DND-41 (cell line): ENCODE measurements around the gene SPSB1.

Experiments
- EZH2 ChIP-seq: IDR thresholded peaks from 3 replicates; pipeline ENCODE4 v1.6.1; 2012; ENCODE audit warnings: borderline replicate concordance, low read depth, mild to moderate bottlenecking, moderate library complexity, low read length, inconsistent platforms; ENCODE audit not compliant: severe bottlenecking
- TF ChIP-seq, protein P1 (sequence below): IDR thresholded peaks from 2 replicates; pipeline ENCODE4 v1.5.1; 2012; ENCODE audit warnings: borderline replicate concordance, low read length, moderate library complexity, mild to moderate bottlenecking; ENCODE audit not compliant: poor library complexity, severe bottlenecking; ENCODE audit errors: extremely low read depth

- no peak for TF ChIP-seq EZH2
- TF ChIP-seq, protein P1, sequence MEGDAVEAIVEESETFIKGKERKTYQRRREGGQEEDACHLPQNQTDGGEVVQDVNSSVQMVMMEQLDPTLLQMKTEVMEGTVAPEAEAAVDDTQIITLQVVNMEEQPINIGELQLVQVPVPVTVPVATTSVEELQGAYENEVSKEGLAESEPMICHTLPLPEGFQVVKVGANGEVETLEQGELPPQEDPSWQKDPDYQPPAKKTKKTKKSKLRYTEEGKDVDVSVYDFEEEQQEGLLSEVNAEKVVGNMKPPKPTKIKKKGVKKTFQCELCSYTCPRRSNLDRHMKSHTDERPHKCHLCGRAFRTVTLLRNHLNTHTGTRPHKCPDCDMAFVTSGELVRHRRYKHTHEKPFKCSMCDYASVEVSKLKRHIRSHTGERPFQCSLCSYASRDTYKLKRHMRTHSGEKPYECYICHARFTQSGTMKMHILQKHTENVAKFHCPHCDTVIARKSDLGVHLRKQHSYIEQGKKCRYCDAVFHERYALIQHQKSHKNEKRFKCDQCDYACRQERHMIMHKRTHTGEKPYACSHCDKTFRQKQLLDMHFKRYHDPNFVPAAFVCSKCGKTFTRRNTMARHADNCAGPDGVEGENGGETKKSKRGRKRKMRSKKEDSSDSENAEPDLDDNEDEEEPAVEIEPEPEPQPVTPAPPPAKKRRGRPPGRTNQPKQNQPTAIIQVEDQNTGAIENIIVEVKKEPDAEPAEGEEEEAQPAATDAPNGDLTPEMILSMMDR = no peak
These were observed 124.3 kb downstream of the SPSB1 start for GRCh38 chr1:9416918-9417500.
